Measurements from ENCODE around the gene AKR7A2. TPM values are rescaled to one million over a fixed set of nuclear protein-coding genes. Genes with fewer than 3 reads are reported as not detected.

Gene AKR7A2
- total RNA-seq, 1 donor from 2014 or later, result 53.7 TPM

GRCh38 chr1:19310061-19310460, 1.9 kb downstream of the AKR7A2 start:
- no peak for TF ChIP-seq CTCF (IDR thresholded peaks at IDR 0.05)
- no peak for DNase-seq (ENCODE audit: low spot score in 2 of 2)
- intact Hi-C loops (cut with DNase I), result loop anchor here (10.0 kb wide), 1 partner anchor 385 kb away; no protein-coding TSS in a partner anchor
- Histone ChIP-seq H3K27ac (no peak overlapping the region), H3K27me3 (no peaks in the 10 kb centered on the region), H3K36me3 (peaks cover 32 to 33% of the 10 kb centered on the region in 2 donors), H3K4me1 (peaks cover 0 to 13% of the 10 kb centered on the region in 2 donors), H3K4me3 (no peak overlapping the region), H3K9me3 (no peaks in the 10 kb centered on the region)

- intact Hi-C loops (cut with DNase I), result no loop called here
- DNase-seq (ENCODE audit: low spot score in 2 of 2), result no peak
- Histone ChIP-seq H3K27ac (no peak overlapping the region), H3K9me3 (no peaks in the 10 kb centered on the region), H3K4me3 (no peak overlapping the region), H3K36me3 (peaks cover 39 to 41% of the 10 kb centered on the region in 2 donors), H3K27me3 (no peaks in the 10 kb centered on the region), H3K4me1 (peaks cover 0 to 13% of the 10 kb centered on the region in 2 donors)
- TF ChIP-seq CTCF (IDR thresholded peaks at IDR 0.05), result no peak
These were observed 2.7 kb downstream of the AKR7A2 start for GRCh38 chr1:19309123-19309813.

- H3K27ac ChIP-seq, result no peak overlapping the region
- TF ChIP-seq CTCF (IDR thresholded peaks at IDR 0.05), result no peak
- no peaks in the 10 kb centered on the region for H3K9me3 ChIP-seq
- H3K4me1 ChIP-seq, result peaks cover 0 to 13% of the 10 kb centered on the region in 2 donors
- H3K27me3 ChIP-seq, result no peaks in the 10 kb centered on the region
- H3K36me3 ChIP-seq, result peaks cover 46 to 48% of the 10 kb centered on the region in 2 donors
- DNase-seq (ENCODE audit: low spot score in 2 of 2), result no peak
- H3K4me3 ChIP-seq, result no peak overlapping the region
- intact Hi-C loops (cut with DNase I), result no loop called here
These were observed 3.4 kb downstream of the AKR7A2 start for GRCh38 chr1:19308509-19308907.

- Histone ChIP-seq H3K4me3 (no peak overlapping the region), H3K4me1 (peaks cover 0 to 9% of the 10 kb centered on the region in 2 donors), H3K9me3 (no peaks in the 10 kb centered on the region), H3K27ac (no peak overlapping the region), H3K36me3 (peaks cover 52 to 54% of the 10 kb centered on the region in 2 donors), H3K27me3 (no peaks in the 10 kb centered on the region)
- TF ChIP-seq CTCF (IDR thresholded peaks at IDR 0.05), result no peak
- intact Hi-C loops (cut with DNase I), result no loop called here
- DNase-seq (ENCODE audit: low spot score in 2 of 2), result no peak
These were observed 4.0 kb downstream of the AKR7A2 start for GRCh38 chr1:19307794-19308508.

GRCh38 chr1:19306941-19307340, 5.0 kb downstream of the AKR7A2 start:
- Histone ChIP-seq H3K4me1 (peaks cover 0 to 8% of the 10 kb centered on the region in 2 donors), H3K27me3 (no peaks in the 10 kb centered on the region), H3K9me3 (no peaks in the 10 kb centered on the region), H3K4me3 (no peak overlapping the region), H3K27ac (no peak overlapping the region), H3K36me3 (peaks cover 54 to 55% of the 10 kb centered on the region in 2 donors)
- DNase-seq (ENCODE audit: low spot score in 2 of 2), result no peak
- no peak for TF ChIP-seq CTCF (IDR thresholded peaks at IDR 0.05)
- intact Hi-C loops (cut with DNase I), result no loop called here

Data from ascending aorta (tissue), 2 donors.